ENCODE data around the gene CHIA.

Gene CHIA

DNA sequence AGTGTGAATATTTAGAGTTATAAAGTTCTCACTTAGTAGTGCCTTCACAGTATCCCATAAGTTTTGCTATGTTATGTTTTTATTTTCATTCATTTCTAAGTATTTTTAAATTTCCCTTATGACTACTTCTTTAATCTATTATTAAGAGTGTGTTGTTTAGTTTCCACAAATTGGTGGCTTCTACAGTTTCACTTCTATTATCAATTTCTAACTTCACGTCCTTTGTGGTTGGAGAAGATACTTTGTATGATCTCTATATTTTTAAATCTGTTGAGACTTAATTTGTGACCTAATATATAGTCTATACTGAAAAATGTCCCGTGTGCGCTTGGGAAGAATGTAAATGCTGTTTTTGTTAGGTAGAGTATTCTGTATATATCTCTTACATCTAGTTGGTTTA lies 11.7 kb downstream of the CHIA start:
- in situ Hi-C loops (cut with MboI; ENCODE audit: low pct_unique_long_range_greater_than_20kb, low sequenced_read_pairs, unreplicated experiment) = no loop called here
- TF ChIP-seq, protein P1, sequence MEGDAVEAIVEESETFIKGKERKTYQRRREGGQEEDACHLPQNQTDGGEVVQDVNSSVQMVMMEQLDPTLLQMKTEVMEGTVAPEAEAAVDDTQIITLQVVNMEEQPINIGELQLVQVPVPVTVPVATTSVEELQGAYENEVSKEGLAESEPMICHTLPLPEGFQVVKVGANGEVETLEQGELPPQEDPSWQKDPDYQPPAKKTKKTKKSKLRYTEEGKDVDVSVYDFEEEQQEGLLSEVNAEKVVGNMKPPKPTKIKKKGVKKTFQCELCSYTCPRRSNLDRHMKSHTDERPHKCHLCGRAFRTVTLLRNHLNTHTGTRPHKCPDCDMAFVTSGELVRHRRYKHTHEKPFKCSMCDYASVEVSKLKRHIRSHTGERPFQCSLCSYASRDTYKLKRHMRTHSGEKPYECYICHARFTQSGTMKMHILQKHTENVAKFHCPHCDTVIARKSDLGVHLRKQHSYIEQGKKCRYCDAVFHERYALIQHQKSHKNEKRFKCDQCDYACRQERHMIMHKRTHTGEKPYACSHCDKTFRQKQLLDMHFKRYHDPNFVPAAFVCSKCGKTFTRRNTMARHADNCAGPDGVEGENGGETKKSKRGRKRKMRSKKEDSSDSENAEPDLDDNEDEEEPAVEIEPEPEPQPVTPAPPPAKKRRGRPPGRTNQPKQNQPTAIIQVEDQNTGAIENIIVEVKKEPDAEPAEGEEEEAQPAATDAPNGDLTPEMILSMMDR (IDR thresholded peaks at IDR 0.05; ENCODE audit: extremely low read depth, insufficient read depth, missing control alignments) = no peak
- DNase-seq (ENCODE audit: low spot score) = no peak

DNA sequence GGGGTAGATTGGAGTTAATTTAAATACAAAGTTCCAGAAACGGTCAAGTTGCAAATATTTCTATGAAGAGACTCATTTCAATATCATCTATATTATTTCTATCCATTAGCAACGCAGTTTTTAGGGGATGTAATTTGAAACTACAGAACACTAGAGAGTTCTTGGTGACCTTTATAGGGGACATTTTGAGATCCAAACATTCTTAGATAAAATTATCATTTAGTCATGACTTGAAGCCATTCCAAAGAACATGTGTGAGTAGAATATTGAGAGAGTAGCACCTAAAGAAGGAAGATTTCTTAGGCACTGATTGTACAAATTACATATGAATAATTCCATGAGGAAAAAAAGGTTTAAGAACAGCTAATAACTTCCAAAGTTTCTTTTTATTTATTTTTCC lies 19.0 kb downstream of the CHIA start:
- TF ChIP-seq, protein P1 (IDR thresholded peaks at IDR 0.05; ENCODE audit: extremely low read depth, insufficient read depth, missing control alignments) = no peak
- no peak for DNase-seq (ENCODE audit: low spot score)
- in situ Hi-C loops (cut with MboI; ENCODE audit: low pct_unique_long_range_greater_than_20kb, low sequenced_read_pairs, unreplicated experiment) = no loop called here

DNA sequence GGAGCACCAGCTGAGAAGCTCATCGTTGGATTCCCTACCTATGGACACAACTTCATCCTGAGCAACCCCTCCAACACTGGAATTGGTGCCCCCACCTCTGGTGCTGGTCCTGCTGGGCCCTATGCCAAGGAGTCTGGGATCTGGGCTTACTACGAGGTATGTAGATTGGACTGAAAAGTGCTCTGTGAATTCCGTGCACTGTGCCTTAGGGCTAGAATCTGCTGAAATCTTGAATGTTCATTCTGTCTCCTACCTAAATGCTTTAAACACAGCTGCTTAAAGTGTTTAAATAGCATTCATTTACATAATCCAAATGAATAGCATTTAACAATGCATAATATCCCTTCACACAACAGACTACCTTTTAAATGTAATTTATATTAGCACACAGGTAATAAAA lies 27.9 kb downstream of the CHIA start:
- no peak for DNase-seq (ENCODE audit: low spot score)
- in situ Hi-C loops (cut with MboI; ENCODE audit: low pct_unique_long_range_greater_than_20kb, low sequenced_read_pairs, unreplicated experiment) = no loop called here
- TF ChIP-seq, protein P1 (IDR thresholded peaks at IDR 0.05; ENCODE audit: extremely low read depth, insufficient read depth, missing control alignments) = no peak

DNA sequence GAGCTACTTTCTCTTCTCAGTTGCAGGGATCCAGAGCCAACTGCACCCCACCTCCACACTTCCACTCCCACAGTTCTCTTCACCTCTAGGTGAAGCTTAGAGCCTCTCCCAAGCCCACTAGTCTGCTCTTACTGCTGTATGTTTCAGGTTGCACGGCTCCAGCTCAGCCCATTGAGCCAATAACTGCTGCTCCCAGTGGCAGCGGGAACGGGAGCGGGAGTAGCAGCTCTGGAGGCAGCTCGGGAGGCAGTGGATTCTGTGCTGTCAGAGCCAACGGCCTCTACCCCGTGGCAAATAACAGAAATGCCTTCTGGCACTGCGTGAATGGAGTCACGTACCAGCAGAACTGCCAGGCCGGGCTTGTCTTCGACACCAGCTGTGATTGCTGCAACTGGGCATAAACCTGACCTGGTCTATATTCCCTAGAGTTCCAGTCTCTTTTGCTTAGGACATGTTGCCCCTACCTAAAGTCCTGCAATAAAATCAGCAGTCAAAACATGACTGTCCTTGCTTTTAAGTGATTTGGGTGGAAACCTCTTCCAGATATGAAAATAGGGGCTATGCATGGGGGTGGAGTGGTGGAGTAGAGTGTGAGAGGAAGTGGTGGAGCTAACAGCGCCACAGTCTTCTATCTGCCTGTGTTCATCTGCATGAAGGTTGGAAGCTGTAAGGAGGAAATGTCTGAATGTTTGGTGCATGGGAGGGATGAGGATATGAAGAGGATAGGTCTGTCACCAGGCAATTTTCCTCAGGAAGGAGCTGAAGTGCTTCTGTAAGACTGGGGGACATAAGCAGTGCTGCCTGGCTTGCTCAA lies 29.6 kb downstream of the CHIA start:
- DNase-seq (ENCODE audit: low spot score) = no peak
- TF ChIP-seq, protein P1 (IDR thresholded peaks at IDR 0.05; ENCODE audit: extremely low read depth, insufficient read depth, missing control alignments) = no peak
- in situ Hi-C loops (cut with MboI; ENCODE audit: low pct_unique_long_range_greater_than_20kb, low sequenced_read_pairs, unreplicated experiment) = no loop called here

DNA sequence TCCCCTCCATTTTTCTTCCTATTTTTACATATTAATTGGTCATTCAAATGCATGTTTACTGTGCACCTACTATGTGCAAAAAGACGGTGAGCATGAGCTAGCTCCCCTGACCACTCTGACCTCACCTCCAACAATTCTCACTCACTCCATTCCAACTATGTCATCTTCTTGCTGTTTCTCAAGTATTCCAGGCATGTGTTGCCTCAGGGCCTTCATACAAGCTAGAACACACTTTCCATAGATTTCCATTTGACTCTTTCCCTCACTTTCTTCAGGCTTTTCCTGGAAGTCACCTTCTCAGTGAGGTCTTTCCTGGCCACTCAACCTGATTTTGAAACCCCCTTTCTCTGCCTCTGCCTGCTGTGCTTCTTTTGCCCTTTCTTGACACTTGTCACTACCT lies 32.6 kb downstream of the CHIA start:
- no peak for DNase-seq (ENCODE audit: low spot score)
- in situ Hi-C loops (cut with MboI; ENCODE audit: low pct_unique_long_range_greater_than_20kb, low sequenced_read_pairs, unreplicated experiment) = no loop called here
- TF ChIP-seq, protein P1 (IDR thresholded peaks at IDR 0.05; ENCODE audit: extremely low read depth, insufficient read depth, missing control alignments) = no peak

DNA sequence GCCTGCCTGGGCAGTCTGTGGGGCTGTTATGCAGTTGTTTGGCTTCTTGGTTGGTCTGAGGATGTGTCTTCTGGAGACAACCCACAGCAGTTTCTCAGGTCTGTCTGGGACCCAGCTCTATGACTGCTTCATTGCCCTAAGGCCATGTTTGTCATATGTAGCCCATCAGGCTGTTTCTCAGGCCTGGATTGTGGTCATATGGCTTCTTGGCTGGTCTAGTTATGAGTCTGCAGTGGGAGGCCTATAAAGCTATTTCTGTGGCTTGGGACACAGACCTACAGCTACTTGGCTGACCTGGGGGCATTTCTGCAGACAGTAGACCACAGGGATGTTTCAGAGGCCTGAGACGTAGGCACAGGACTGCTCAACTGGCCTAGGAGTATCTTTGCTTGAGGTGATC lies 41.5 kb downstream of the CHIA start:
- in situ Hi-C loops (cut with MboI; ENCODE audit: low pct_unique_long_range_greater_than_20kb, low sequenced_read_pairs, unreplicated experiment) = no loop called here
- TF ChIP-seq, protein P1 (IDR thresholded peaks at IDR 0.05; ENCODE audit: extremely low read depth, insufficient read depth, missing control alignments) = no peak
- no peak for DNase-seq (ENCODE audit: low spot score)
